Karpas-422 (cell line): ENCODE measurements around the gene JARID2. TPM values are rescaled to one million over a fixed set of nuclear protein-coding genes. Genes with fewer than 3 reads are reported as not detected.
A peak's percentile ranks its signal among the peaks of the same experiment; 100 is the strongest.

Source experiments
- DNase-seq: peaks from one replicate; pipeline ENCODE4 v3.0.0-alpha.2; 2015
- H2AFZ ChIP-seq: fragments of 200-600 bp; sonication (generic); 2 replicates; pipeline ENCODE4 v1.6.1; 2014; ENCODE audit warnings: antibody characterized with exemption, low read length, mixed read lengths
- H3K27ac ChIP-seq: fragments of 200-600 bp; sonication (generic); 2 replicates; pipeline ENCODE4 v1.5.1; 2014; ENCODE audit warnings: mild to moderate bottlenecking, low read length, moderate library complexity
- H3K27me3 ChIP-seq: fragments of 200-600 bp; sonication (generic); 2 replicates; pipeline ENCODE4 v1.6.1; 2014; ENCODE audit warnings: low read length, mixed read lengths
- H3K36me3 ChIP-seq: fragments of 200-600 bp; sonication (generic); 2 replicates; pipeline ENCODE4 v1.6.1; 2014; ENCODE audit warnings: low read length, mixed read lengths; ENCODE audit not compliant: insufficient read depth
- H3K4me1 ChIP-seq: fragments of 200-600 bp; sonication (generic); 2 replicates; pipeline ENCODE4 v1.6.1; 2014; ENCODE audit warnings: mild to moderate bottlenecking, low read length, mixed read lengths
- H3K4me2 ChIP-seq: fragments of 200-600 bp; sonication (generic); 2 replicates; pipeline ENCODE4 v1.6.1; 2014; ENCODE audit warnings: low read length, low read depth, mild to moderate bottlenecking; ENCODE audit not compliant: poor library complexity, severe bottlenecking
- H3K4me3 ChIP-seq: fragments of 200-600 bp; sonication (generic); 2 replicates; pipeline ENCODE4 v1.5.1; 2014; ENCODE audit warnings: mild to moderate bottlenecking, antibody characterized with exemption, low read length, mixed read lengths
- H3K79me2 ChIP-seq: fragments of 200-600 bp; sonication (generic); 2 replicates; pipeline ENCODE4 v1.6.1; 2014; ENCODE audit warnings: mild to moderate bottlenecking, low read length, mixed read lengths
- H3K9ac ChIP-seq: fragments of 200-600 bp; sonication (generic); 2 replicates; pipeline ENCODE4 v1.6.0; 2014; ENCODE audit warnings: low read length
- H3K9me2 ChIP-seq: fragments of 200-600 bp; sonication (generic), shearing (Covaris generic); replicated peaks from 2 replicates; pipeline ENCODE4 v1.6.0; 2014; ENCODE audit warnings: mild to moderate bottlenecking, low read length, moderate library complexity; ENCODE audit not compliant: insufficient read depth
- H3K9me3 ChIP-seq: fragments of 300-700, 200-600 bp; sonication (generic); 2 replicates; pipeline ENCODE4 v1.6.1; 2014; ENCODE audit warnings: low read length, mixed read lengths
- H4K20me1 ChIP-seq: fragments of 200-600 bp; sonication (generic); 2 replicates; pipeline ENCODE4 v1.6.1; 2014; ENCODE audit warnings: mild to moderate bottlenecking, antibody characterized with exemption, low read length, low read depth; ENCODE audit not compliant: insufficient read depth
- total RNA-seq: library from RNA; depleted of rRNA; stranded (reverse); fragments of >200 nt; shearing (Covaris generic); gene quantifications from 2 replicates; pipeline ENCODE4 v1.2.3, GENCODE V29; 2014; ENCODE audit warnings: low replicate concordance; rRNA removed

JARID2 gene
- total RNA-seq: 2.8 and 5.1 TPM in 2 replicates

DNA sequence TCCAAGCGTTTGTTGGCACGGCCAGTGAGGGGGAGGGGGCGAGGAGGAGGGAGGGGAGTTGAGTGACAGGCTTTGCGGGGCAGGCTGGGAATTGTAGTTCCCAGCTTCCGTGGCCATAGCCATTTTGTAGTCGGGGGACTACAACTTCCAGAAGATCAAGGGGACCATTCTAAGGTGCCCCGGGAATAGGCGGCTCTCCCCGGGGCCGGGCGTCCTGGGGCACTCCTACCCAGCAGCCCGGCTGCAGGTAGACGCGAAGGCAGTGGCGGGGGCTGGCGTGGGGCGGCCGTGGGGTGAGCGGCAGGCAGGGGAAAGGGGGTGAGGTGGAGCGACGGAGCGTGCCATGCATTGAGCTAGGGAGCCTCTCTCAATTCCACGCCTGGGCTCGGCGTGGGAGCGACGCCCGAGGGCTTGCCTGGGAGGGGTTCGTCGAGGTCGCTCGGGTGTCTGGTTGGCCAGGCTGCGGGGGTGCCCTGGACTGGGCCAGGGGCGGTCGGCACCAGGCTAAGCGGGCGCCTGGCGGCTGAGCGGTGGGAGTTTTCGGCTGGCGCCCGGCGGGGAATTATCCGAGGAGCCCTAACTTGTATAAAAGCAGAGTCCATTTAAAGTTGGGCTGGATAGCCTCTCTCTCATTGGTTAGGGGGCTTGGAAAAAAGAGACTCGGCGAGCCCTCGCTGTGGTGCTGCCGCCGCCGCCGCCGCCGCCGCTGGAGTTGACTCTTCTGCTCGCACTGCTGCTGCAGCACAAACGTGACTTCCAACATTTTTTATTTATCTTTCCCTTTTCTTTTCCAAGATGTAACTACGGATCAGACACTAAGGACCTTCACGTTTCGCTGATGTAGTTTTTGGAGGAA lies at the start of gene JARID2:
Gene JARID2 (plus strand): TSS at position 709 of the 856 bp plus-strand sequence. CDS start 471 bp downstream, outside the sequence.
- H3K9me3 ChIP-seq: no peaks in the 10 kb centered on the region
- peak within 1 kb of the TSS; percentile 55; the same call in 1 of the 2 replicates for H3K27ac ChIP-seq
- no peaks in the 10 kb centered on the region for H3K36me3 ChIP-seq
- H2AFZ ChIP-seq: peak within 1 kb of the TSS; percentile 92
- no peaks in the 10 kb centered on the region; the same call in 1 of the 2 replicates for H4K20me1 ChIP-seq
- H3K4me3 ChIP-seq: peak within 1 kb of the TSS; percentile 84
- peak within 1 kb of the TSS; percentile 94 for H3K4me2 ChIP-seq
- H3K79me2 ChIP-seq: no peaks in the 10 kb centered on the region
- DNase-seq: peak; percentile 97
- H3K9ac ChIP-seq: peak within 1 kb of the TSS; percentile 72
- peaks cover 35% of the 10 kb centered on the region for H3K4me1 ChIP-seq
- H3K9me2 ChIP-seq: no peaks in the 10 kb centered on the region
- H3K27me3 ChIP-seq: 0 out of 2 replicates have a peak, but pooled peaks cover 4% of the 10 kb centered on the region

DNA sequence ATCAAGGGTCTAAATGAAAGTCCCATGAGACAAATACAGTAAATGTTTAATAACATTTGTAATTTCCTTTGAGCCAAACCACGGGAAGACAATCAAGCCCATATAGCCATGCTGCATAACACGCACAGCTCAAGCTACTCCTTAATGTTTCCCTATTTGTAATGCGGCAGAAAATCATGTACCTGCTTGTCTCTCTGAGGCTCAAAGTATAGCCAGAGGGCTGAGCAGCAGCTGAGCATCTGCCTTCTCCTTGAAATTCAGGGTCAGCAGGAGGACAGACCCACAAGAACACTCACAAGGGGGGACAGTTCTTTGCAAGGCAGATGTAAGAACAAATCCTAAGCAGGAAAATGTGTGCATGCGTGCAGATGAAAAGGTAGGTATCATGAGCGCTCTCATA lies 45.8 kb upstream of the JARID2 start:
- H3K36me3 ChIP-seq: no peaks in the 10 kb centered on the region
- no peaks in the 10 kb centered on the region for H3K9me3 ChIP-seq
- no peaks in the 10 kb centered on the region for H3K79me2 ChIP-seq
- no peaks in the 10 kb centered on the region for H4K20me1 ChIP-seq
- no peaks in the 10 kb centered on the region for H3K4me1 ChIP-seq
- H3K9me2 ChIP-seq: no peaks in the 10 kb centered on the region
- no peak overlapping the region for H3K27ac ChIP-seq
- no peak overlapping the region for H3K4me3 ChIP-seq
- no peak for DNase-seq
- no peak overlapping the region for H3K9ac ChIP-seq
- no peak overlapping the region for H3K4me2 ChIP-seq
- H2AFZ ChIP-seq: no peak overlapping the region
- no peaks in the 10 kb centered on the region for H3K27me3 ChIP-seq

DNA sequence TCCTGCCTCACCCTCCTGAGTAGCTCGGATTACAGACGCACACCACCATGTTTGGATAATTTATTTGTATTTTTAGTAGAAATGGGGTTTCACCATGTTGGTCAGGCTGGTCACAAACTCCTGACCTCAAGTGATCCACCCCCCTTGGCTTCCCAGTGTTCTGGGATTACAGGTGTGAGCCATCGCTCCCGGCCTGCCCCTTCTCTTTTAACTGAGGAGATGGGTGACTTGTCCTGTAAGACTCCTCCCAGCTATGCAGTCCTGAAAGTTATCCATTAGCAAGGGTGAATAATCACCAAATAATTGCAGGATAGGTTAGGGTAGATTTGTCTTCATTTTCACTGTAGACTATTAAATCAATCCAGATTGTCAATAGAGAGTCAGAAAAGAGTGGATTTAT lies 40.5 kb upstream of the JARID2 start:
- no peaks in the 10 kb centered on the region for H3K9me3 ChIP-seq
- H3K4me1 ChIP-seq: no peaks in the 10 kb centered on the region
- H3K9me2 ChIP-seq: no peaks in the 10 kb centered on the region
- H2AFZ ChIP-seq: no peak overlapping the region
- DNase-seq: no peak
- no peak overlapping the region for H3K27ac ChIP-seq
- H4K20me1 ChIP-seq: no peaks in the 10 kb centered on the region
- H3K4me3 ChIP-seq: no peak overlapping the region
- no peaks in the 10 kb centered on the region for H3K27me3 ChIP-seq
- no peaks in the 10 kb centered on the region for H3K79me2 ChIP-seq
- H3K4me2 ChIP-seq: no peak overlapping the region
- no peak overlapping the region for H3K9ac ChIP-seq
- no peaks in the 10 kb centered on the region for H3K36me3 ChIP-seq

DNA sequence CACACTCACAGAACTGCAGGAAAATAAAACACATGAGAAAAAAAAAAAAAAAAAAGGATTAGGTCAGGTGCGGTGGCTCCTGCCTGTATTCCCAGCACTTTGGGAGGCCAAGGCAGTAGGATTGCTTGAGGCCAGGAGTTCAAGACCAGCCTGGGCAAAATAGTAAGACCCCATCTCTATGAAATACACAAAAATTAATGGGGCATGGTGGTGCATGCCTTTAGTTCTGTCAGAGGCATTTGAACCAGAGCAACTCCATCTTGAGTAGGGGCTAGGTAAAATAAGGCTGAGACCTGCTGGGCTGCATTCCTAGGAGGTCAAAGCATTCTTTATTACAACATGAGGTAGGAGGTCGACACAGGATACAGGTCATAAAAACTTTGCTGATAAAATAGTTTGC lies 39.0 kb upstream of the JARID2 start:
- Histone ChIP-seq H3K36me3 (no peaks in the 10 kb centered on the region), H3K9me3 (no peaks in the 10 kb centered on the region), H2AFZ (no peak overlapping the region), H3K9me2 (no peaks in the 10 kb centered on the region), H3K4me1 (no peaks in the 10 kb centered on the region), H3K9ac (no peak overlapping the region), H3K27ac (no peak overlapping the region), H3K4me3 (no peak overlapping the region), H3K27me3 (no peaks in the 10 kb centered on the region), H3K4me2 (no peak overlapping the region), H4K20me1 (no peaks in the 10 kb centered on the region), H3K79me2 (no peaks in the 10 kb centered on the region)
- DNase-seq: no peak

DNA sequence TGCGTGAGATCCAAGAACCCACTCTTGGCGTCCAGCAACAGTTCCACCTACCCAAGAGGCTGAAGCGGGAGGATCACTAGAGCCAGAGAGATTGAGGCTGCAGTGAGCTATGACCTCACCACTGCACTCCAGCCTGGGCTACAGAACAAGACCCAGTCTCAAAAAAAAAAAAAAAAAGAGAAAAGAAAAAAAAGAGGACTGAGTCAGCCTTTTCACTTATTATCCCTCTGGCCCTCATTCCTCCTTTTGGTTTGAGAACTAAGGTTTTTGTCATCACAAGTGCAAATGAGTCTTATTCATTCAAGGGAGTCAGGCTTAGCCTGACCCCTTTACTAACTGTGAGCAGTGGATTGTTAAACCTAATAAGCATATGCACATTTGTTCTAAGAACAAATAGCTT lies 37.9 kb upstream of the JARID2 start:
- Histone ChIP-seq H3K4me1 (no peaks in the 10 kb centered on the region), H3K4me3 (no peak overlapping the region), H3K27me3 (no peaks in the 10 kb centered on the region), H3K9ac (no peak overlapping the region), H2AFZ (no peak overlapping the region), H4K20me1 (no peaks in the 10 kb centered on the region), H3K9me3 (no peaks in the 10 kb centered on the region), H3K36me3 (no peaks in the 10 kb centered on the region), H3K4me2 (no peak overlapping the region), H3K27ac (no peak overlapping the region), H3K79me2 (no peaks in the 10 kb centered on the region), H3K9me2 (no peaks in the 10 kb centered on the region)
- DNase-seq: no peak

DNA sequence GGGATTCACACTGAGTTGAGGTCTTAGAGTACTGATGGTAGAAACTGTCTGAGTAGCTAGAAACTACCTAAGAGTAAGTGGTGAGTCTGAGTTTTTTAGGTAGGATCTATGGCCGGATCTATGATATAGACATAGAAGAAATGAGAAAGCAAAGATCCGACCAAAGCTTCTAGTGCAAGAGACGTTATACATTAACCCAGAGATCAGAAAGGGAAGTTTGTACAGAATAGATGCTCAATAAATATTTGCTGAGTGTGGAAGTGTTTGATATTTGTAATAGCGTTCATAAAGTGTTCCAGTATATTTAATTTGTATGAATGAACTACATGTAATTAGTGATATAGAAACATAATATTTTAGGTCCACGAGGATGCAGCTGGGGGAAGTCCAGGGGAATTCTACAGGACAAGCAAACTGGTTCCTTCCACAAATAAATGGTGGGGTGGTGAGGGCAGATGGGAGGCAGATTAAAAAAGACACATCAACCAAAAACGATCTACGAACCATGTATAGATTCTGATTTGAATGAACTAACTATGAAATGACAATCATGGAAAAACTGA lies 31.9 kb upstream of the JARID2 start:
- H3K4me1 ChIP-seq: no peaks in the 10 kb centered on the region
- no peaks in the 10 kb centered on the region for H3K36me3 ChIP-seq
- H3K79me2 ChIP-seq: no peaks in the 10 kb centered on the region
- H3K9ac ChIP-seq: no peak overlapping the region
- no peaks in the 10 kb centered on the region for H4K20me1 ChIP-seq
- H3K9me3 ChIP-seq: no peaks in the 10 kb centered on the region
- DNase-seq: no peak
- H3K4me3 ChIP-seq: no peak overlapping the region
- no peak overlapping the region for H3K27ac ChIP-seq
- no peak overlapping the region for H3K4me2 ChIP-seq
- H3K9me2 ChIP-seq: no peaks in the 10 kb centered on the region
- H3K27me3 ChIP-seq: no peaks in the 10 kb centered on the region
- H2AFZ ChIP-seq: no peak overlapping the region

DNA sequence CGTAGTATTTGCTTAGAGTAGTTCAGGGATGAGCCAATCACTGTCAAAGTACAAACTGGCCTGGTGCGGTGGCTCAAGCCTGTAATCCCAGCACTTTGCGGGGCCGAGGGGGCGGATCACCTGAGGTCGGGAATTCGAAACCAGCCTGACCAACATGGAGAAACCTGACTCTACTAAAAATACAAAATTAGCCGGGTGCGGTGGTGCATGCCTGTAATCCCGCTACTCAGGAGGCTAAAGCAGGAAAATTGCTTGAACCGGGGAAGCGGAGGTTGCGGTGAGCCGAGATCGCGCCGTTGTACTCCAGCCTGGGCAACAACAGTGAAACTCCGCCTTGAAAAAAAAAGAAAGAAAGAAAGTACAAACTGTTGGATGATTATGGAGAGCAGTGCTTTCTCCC lies 27.5 kb upstream of the JARID2 start:
- Histone ChIP-seq H3K4me3 (no peak overlapping the region), H3K4me1 (no peaks in the 10 kb centered on the region), H2AFZ (no peak overlapping the region), H3K27ac (no peak overlapping the region), H3K9me3 (no peaks in the 10 kb centered on the region), H3K36me3 (no peaks in the 10 kb centered on the region), H4K20me1 (no peaks in the 10 kb centered on the region), H3K79me2 (no peaks in the 10 kb centered on the region), H3K4me2 (no peak overlapping the region), H3K9me2 (no peaks in the 10 kb centered on the region), H3K9ac (no peak overlapping the region), H3K27me3 (no peaks in the 10 kb centered on the region)
- no peak for DNase-seq

DNA sequence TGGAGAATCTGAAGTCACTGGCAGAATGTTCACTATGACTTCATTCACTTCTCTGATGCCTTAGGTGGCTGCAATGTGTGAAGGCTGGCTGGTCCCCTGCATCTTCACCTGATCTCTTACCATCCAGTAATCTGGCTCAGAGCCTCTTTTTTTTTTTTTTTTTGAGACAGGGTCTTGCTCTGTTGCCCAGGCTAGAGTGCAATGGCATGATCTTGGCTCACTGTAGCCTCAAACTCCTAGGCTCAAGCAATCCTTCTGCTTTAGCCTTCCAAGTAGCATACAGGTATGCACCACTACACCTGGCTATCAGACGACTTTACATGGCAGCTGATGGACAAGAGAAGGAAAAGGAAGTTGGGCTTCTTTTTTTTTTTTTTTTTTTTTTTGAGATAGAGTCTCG lies 25.8 kb upstream of the JARID2 start:
- no peaks in the 10 kb centered on the region for H3K79me2 ChIP-seq
- no peak overlapping the region for H3K27ac ChIP-seq
- no peak overlapping the region for H3K9ac ChIP-seq
- H3K9me3 ChIP-seq: no peaks in the 10 kb centered on the region
- H3K4me3 ChIP-seq: no peak overlapping the region
- no peaks in the 10 kb centered on the region for H3K36me3 ChIP-seq
- no peaks in the 10 kb centered on the region for H3K9me2 ChIP-seq
- no peak for DNase-seq
- no peak overlapping the region for H2AFZ ChIP-seq
- no peaks in the 10 kb centered on the region for H3K27me3 ChIP-seq
- no peaks in the 10 kb centered on the region for H4K20me1 ChIP-seq
- no peaks in the 10 kb centered on the region for H3K4me1 ChIP-seq
- H3K4me2 ChIP-seq: no peak overlapping the region
